Measurements from ENCODE around the gene KDM5A.

Gene KDM5A

DNA sequence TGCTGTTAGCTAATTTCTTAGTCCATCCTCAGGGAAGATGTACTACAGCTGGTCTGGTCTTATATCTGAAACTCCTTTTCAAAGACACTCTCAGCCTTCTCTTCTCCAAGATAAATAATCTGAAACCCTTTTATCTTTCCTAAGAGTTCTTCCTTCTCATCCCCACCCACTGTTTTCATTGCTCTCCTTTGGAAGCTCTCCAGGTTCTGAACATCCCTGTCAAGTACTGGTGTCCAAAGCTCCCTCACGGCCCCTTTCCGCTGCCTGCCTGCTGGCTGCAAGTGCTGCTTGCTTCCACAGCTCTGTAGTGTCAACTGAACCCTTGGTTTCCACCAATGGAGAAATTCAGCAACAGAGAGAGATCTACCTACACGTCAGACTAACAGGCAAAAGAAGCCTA, 119.9 kb downstream of the KDM5A start:
- DNase-seq: no peak

DNA sequence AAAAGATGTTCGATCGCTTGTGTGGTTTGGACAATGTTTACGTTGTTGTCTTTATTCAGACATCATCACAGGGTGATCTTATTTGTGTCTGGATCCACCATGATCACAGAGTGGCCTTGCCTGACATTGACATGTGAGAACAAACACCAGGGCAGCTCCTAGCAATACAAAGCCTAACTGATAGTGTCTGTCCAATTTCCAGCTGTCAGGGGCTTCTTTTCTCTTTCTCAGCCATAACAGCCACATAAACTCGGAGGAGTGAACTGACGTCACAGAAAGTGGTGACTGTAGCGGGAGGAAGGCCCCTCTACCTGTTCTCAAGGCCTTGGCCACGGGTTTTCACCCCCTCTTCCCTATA, 120.7 kb downstream of the KDM5A start:
- DNase-seq: no peak

DNA sequence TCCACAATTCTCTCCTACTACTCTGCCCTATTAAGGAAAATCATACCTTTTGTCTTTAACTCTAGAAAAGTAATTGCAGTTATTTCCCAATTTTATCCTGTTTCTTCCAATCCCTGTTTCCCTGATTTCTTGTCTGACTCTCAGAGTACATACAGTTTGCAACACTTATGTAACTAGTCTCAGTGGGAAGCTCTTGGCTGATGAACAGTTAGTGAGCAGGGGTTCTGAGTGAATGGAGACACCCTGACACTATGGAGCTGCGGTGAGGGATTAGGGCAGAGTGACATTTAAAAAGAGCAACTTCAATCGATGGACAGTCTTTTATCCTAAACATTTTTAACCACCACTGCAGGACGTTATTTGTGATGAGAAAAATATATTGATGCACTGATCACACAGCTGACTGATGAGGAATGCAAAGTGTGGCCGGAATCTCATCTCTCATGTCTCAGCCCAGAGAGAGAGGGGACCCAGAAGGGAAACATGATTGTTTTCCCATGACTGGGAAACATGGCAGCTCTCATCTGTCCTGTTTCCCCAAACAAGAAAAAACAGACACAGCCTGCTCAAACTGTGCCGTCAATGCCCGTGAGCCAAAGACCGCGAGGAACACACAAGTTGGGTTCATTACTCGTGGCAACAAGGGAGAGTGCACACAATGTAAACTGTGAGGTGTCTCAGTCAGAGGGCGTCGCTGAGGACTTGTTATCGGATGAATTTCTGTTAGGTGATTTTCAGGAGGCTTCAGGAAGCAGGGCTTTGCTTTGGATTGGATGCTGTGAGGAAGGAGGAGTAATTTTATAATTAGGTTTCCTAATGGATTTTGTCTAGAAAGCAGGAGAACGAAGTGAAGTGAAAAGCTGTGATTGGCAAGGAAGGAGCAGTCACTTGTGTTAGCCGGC, 121.3 kb downstream of the KDM5A start:
- DNase-seq: no peak

DNA sequence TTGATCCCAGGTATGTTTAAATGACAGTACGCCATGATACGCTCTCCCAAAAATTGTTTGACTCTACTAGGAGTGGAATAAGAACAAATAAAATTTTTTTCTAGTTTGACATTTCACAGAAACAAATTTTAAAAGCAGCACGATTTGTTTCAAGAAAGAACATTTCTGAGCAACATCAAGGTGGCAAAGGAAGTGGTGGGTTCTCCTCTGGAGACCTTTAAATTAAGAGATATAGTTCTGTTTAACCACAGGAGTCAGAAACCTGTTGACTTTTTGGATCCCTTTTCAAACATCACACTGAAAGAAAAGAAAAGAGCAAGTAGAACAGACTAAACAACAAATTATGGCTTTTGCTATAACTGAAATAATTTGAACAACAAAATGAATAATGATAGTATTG, 124.0 kb downstream of the KDM5A start:
- DNase-seq: no peak

DNA sequence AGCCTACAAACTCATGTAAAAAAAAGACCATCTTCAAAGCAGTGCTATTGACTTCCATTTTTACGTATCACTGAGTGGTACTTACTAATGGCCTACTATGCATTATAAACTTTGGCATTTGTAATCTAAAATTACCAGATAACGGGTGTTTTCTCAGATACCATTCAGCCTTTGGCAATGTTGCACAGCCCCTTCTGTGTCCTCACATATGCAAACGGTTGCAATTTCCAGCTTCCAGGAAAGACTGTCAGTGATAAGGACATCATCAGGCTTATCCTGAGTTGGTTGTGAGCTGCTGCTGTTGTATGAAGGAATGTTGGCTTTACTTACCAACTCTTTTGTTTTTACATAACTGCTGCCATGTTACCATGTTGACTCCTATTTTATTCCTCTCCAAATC, 124.9 kb downstream of the KDM5A start:
- no peak for DNase-seq

GRCh38 chr12:263574-263973, 125.5 kb downstream of the KDM5A start:
- no peak for DNase-seq

DNA sequence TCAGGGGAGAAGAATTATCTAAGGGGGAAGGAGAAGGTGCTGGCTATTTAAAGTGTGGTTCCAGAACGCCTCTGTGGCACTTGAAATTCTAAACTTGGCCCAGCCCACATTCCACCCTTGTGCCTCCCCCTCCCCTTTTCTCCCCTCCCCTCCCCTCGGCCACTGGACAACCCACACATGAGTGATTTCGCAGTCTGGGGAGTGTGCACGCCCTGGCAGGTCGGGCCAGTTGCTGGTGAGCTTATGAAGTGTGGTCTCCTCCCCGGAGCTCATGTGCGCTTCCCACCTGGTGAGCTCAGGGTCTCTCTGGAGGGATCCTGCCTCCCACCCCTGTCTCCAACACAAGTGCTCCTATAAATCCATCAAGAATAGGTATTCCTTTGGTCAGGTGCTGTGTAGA, 126.3 kb downstream of the KDM5A start, which contains the start of gene SLC6A13:
Gene SLC6A13, minus strand, starts transcription at position 20 of the 400 bp plus-strand sequence. CDS start 2,784 bp downstream, outside the sequence.
- no peak for DNase-seq

DNA sequence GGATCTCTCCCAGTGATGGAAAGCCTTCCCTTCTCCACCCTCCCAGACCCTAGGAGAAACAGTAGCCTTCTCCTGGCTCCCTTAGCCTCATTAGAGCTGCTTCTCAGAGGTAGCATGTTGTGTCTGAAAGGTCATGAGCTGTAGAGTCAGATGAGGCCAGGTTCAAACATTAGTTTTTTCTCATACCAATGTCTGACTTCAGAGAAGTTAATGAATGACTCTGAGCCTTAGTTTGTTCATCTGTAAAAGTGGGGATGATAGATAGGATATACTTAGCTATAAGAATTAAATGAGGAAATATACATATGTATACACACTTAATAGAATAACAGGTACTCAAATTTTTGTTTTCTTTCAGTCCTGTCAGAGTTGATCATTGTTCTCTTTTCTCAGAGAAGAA, 127.0 kb downstream of the KDM5A start:
- DNase-seq: no peak

DNA sequence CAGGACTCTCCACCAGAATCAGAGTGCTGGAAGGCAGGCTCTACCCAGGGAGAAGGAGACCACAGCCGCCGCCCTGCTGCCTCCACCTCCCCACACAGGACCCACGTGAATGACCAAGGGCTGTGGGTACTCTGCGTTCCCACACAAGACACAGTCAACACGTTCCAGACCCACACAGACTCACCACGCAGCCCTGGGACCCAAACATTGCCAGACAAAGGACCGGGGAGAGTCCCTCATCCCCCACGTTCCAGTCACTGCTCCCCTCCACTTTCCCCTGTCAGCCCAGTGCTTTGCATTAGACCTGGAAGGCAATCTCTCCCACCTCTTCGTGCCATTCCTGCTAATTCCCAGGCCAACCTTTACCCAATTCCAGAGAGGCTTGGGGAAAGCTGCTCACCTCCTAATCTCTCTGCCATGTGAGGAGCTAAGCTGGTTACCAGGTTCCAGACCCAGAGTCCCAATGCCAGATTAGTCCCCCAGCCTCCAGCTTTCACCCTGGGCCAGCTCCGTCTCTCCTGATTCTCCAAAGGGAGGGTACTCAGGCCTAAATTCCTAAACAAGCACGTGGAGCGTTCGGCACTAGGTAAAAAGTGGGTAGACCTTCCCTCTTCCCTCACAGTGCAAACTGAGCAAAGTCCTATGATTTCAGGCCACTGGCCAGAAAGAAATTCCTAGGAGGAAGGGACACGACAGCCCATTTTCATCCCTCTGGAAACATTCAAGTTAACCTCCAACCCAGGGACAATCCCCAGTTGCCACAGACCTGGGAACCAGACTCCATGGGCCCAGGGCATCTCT, 131.4 kb downstream of the KDM5A start:
- no peak for DNase-seq

DNA sequence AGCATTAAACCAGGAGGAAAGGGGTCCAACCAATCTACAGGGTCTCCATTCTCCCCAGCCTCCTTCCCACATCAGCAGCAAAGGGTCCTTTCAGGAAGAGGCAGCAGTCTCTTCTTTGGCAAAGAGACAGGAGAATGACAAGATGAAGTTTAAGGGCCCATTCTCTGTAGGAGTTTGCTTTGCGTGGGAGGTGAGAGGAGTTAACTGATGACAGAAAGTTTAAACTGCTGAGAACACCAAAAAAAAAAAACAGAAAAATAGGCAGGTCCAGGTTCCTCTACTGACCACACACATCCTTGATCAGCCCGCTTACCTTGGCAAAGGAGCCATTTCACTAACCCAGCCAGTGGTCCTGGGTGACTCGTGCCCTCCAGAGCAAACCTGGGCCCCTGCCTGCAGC, 132.2 kb downstream of the KDM5A start:
- DNase-seq: no peak

- no peak for DNase-seq
Measured at GRCh38 chr12:256225-256624, 132.9 kb downstream of the KDM5A start.

DNA sequence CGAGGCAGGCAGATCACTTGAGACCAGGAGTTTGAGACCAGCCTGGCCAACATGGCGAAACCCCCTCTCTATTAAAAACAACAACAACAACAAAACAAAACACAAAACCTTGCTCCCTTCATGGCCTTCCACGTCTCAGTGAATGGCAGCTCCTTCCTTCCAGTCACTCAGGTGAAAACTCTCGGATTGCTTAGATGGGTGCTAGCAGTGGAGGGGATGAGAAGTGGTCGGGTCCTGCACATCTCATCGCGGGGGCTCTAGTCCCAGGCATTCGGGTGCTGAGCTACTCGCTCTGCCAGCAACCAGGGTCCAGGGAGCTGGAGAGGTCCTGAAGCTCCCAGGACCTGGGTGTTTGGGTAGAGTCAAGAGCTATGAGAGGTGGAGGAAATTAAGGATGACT, 134.2 kb downstream of the KDM5A start:
- no peak for DNase-seq

GRCh38 chr12:254039-254438, 135.1 kb downstream of the KDM5A start:
- DNase-seq: no peak

GRCh38 chr12:253116-253831, 135.8 kb downstream of the KDM5A start:
- no peak for DNase-seq

- DNase-seq: no peak
Measured at GRCh38 chr12:252636-253035, 136.5 kb downstream of the KDM5A start.

- no peak for DNase-seq
Measured at GRCh38 chr12:247271-247670, 141.8 kb downstream of the KDM5A start.

DNA sequence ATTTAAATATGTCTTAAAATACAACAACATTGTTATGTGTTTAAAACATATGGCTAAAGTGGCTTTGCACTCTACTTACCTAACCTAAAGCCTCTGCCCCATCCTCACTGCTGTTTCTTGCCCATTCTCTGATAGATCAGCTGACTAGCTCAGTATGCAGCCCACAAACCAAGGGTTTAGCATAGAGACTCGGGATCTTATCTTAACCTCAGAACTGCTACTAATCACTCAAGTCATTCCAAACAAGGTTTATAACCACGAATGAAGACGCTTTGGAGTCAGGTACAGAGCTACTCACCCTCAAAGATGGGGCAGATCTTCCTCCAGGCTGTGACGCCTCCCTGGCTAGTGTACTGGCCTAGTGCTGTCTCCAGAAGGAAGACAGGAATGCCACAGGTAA, 145.7 kb downstream of the KDM5A start:
- no peak for DNase-seq

DNA sequence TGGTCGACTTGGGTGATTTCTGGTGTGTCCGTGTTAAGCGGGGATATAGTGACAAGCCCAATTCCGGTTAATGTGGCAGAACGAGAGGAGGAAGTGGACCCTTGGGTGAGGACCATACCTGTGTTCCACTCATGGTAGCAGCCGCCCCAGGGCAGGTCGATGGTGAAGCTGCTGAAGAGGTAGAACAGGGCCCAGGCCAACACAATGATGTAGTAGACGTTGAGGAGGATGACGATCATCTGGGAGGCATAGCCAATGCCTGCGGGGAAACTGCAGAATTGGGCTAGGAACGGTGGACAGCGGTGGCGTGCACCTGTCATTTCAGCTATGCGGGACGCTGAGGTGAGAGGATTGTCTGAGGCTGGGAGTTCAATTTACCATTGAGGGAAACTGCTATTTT, 146.6 kb downstream of the KDM5A start:
- DNase-seq: no peak

GRCh38 chr12:241266-241665, 147.9 kb downstream of the KDM5A start:
- no peak for DNase-seq

DNA sequence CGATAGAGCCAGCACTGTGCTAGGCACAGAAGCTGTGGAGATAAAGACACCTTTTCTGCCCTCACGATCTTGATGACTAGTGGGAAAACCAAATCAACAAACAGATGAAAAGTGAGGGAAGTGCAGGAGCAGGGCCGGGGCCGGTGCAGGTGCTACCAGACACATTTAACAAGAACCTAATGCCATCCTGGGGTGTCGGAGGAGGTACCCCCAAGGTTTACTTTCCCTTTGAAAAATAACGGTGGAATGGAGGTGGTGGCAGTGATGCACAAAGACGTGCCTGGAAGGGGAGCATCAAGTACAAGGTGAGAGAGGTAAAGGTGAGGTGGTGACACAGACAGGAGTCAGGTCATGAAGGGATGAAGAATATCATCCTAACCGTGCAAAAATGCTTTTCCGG, 148.6 kb downstream of the KDM5A start:
- DNase-seq: no peak

GRCh38 chr12:238736-239398, 150.3 kb downstream of the KDM5A start:
- no peak for DNase-seq

- no peak for DNase-seq
Measured at GRCh38 chr12:238116-238515, 151.0 kb downstream of the KDM5A start.
